Thymus (tissue), 14 donors: Measurements from ENCODE around the gene EPHB2. TPM values are rescaled to one million over a fixed set of nuclear protein-coding genes. Genes with fewer than 3 reads are reported as not detected.
A peak's percentile ranks its signal among the peaks of the same experiment; 100 is the strongest.
"Not testable (repeated sequence)": the region's sequence is repeated elsewhere in the genome, so short reads cannot be mapped to it uniquely, and the experiment has no call there.

Experiments
- DNase-seq, 9 donors: peaks; one replicate each; pipeline ENCODE4 v3.0.0-alpha.2; 2013; ENCODE audit warnings: low spot score in 9 of 9, low read depth in 6 of 9, missing footprints in 1 of 9
- H3K27ac ChIP-seq, 2 donors: one replicate each; pipeline ENCODE4 v1.5.1; 2013; ENCODE audit warnings: control low read depth in 1 of 2, low read depth in 1 of 2, low read length in 1 of 2, mild to moderate bottlenecking in 1 of 2, moderate library complexity in 1 of 2
- H3K27me3 ChIP-seq, 2 donors: one replicate each; pipeline ENCODE4 v1.5.1; 2013; ENCODE audit warnings: low read length in 1 of 2; ENCODE audit not compliant: control insufficient read depth in 2 of 2, insufficient read depth in 1 of 2
- H3K36me3 ChIP-seq, 2 donors: one replicate each; pipeline ENCODE4 v1.5.1; 2013; ENCODE audit warnings: low read length in 1 of 2, mild to moderate bottlenecking in 1 of 2, moderate library complexity in 1 of 2; ENCODE audit not compliant: control insufficient read depth in 2 of 2, insufficient read depth in 2 of 2
- H3K4me1 ChIP-seq, 2 donors: one replicate each; pipeline ENCODE4 v1.5.1; 2013; ENCODE audit warnings: low read length in 2 of 2; ENCODE audit not compliant: control insufficient read depth in 2 of 2, insufficient read depth in 2 of 2
- H3K4me3 ChIP-seq, 2 donors: one replicate each; pipeline ENCODE4 v1.5.1; 2013; ENCODE audit warnings: low read length in 2 of 2, control low read depth in 1 of 2, mild to moderate bottlenecking in 1 of 2
- H3K9me3 ChIP-seq, 2 donors: one replicate each; pipeline ENCODE4 v1.5.1; 2013; ENCODE audit warnings: low read length in 1 of 2, mild to moderate bottlenecking in 1 of 2; ENCODE audit not compliant: control insufficient read depth in 2 of 2, insufficient read depth in 1 of 2
- WGBS: extraction: QIAGEN DNeasy Blood & Tissue Kit; methylation state at CpG from one replicate; pipeline ENCODE4 v1.1.7; 2013; 5-methylcytosine and 5-hydroxymethylcytosine counted together
- long read RNA-seq, 10 donors: transcript quantifications; one replicate each; lab custom pipeline, GENCODE V29; 2026
- polyA plus RNA-seq: library from polyadenylated mRNA; stranded (reverse); fragments of 200-250 nt; gene quantifications from one replicate; pipeline ENCODE4 v1.2.3, GENCODE V29; 2013
- total RNA-seq: library from RNA; stranded (reverse); fragments of 120-200 nt; gene quantifications from one replicate; pipeline ENCODE4 v1.2.4, GENCODE V29; 2013
- donor health status: healthy.

EPHB2 gene
- total RNA-seq (2.6 TPM), polyA plus RNA-seq (1.6 TPM)
- long read RNA-seq, donor 1, result 0 reads
- long read RNA-seq, donor 2, partial matches to known transcripts, result 0 of 1 reads
- long read RNA-seq, donor 2, other reads (novel, unspliced or antisense), result 0 of 1 reads
- long read RNA-seq, donor 3, result 0 reads
- long read RNA-seq, donor 4, partial matches to known transcripts, result 0 of 1 reads
- long read RNA-seq, donor 4, other reads (novel, unspliced or antisense), result 0 of 1 reads
- long read RNA-seq, donor 5, result 0 reads
- long read RNA-seq, donor 6, partial matches to known transcripts, result 0 of 1 reads
- long read RNA-seq, donor 6, other reads (novel, unspliced or antisense), result 0 of 1 reads
- long read RNA-seq, donor 7, partial matches to known transcripts, result 0 of 1 reads
- long read RNA-seq, donor 7, other reads (novel, unspliced or antisense), result 0 of 1 reads
- long read RNA-seq, donor 8, result 0 reads
- long read RNA-seq, donor 9, result 0 reads
- long read RNA-seq, donor 10, partial matches to known transcripts, result 0 of 1 reads
- long read RNA-seq, donor 10, other reads (novel, unspliced or antisense), result 0 of 1 reads

DNA sequence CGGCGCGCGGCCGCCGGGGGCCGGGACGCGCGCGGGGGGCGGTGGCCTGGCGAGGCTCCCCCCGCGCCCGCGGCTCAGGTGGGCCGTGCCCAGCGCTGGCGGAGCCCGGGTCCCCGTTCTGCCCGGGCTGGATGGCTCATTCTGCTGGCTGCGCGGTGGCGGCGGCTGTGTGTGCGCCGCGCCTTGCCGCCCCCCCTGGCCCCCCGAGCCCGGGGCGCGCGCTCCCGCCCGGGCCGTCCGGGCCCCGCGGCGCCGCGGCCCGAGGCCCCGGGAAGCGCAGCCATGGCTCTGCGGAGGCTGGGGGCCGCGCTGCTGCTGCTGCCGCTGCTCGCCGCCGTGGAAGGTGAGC lies at the start of gene EPHB2:
TSS of gene EPHB2 (plus strand) at position 139 of the 349 bp plus-strand sequence. CDS start at position 283, 144 bp downstream.
- DNase-seq, result no peak

DNA sequence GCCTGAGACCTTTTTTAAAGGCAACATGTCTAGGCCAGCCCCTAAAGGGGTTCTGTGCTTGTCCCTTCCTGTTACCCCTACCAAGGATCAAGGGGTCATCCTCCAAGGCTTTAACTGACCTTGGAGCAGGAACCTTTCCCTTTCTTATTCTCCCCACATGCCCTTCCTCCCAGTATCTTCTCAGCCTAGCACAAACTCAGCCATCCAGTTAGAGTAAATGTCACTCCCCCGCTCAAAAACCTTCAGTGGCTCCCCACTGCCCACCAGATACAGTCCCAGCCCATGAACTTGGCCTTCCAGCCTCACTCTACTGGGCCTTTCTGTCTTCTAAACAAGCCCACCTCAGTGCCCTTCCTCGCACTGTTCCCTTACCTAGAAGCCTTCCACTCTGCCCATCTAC lies 48.8 kb upstream of the EPHB2 start:
- Histone ChIP-seq H3K27ac (no peak overlapping the region), H3K27me3 (no peaks in the 10 kb centered on the region), H3K9me3 (no peaks in the 10 kb centered on the region), H3K4me3 (no peak overlapping the region), H3K4me1 (no peaks in the 10 kb centered on the region), H3K36me3 (no peaks in the 10 kb centered on the region)
- DNase-seq, result no peak
- WGBS, result 94% methylated on average over 2 of the region's 2 CpGs

More for the DNA sequence above, at the start of gene EPHB2:
- H3K27ac ChIP-seq, result no peak within 1 kb of the TSS
- under 1% methylated on average over 55 of the region's 55 CpGs for WGBS
- peak within 1 kb of the TSS in 1 of 2 donors; percentile 47 for H3K4me3 ChIP-seq
- no peaks in the 10 kb centered on the region for H3K36me3 ChIP-seq
- H3K9me3 ChIP-seq, result no peaks in the 10 kb centered on the region
- H3K27me3 ChIP-seq, result peaks cover 46 to 66% of the 10 kb centered on the region in 2 donors
- no peaks in the 10 kb centered on the region for H3K4me1 ChIP-seq

DNA sequence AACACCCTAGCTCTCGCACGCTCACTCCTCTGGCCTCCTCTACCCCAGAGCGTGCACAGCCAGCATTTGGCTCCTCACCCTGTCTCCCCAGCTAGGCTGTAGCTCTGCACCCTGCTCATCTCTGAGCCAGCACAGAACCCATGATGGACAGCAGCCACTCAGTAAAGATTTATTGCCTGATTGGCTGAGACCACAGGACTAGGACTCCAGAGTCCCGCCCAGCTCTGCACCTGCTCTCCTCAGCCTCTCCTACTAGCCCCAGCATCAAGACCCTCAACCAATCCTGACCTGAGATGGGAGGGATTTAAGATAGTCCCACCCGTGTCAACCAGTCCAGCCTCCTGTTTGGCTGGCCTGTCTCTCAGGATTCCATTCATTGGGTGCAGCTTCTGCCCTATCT lies 48.3 kb upstream of the EPHB2 start:
- Histone ChIP-seq H3K4me3 (no peak overlapping the region), H3K27ac (no peak overlapping the region), H3K27me3 (no peaks in the 10 kb centered on the region), H3K36me3 (no peaks in the 10 kb centered on the region), H3K4me1 (no peaks in the 10 kb centered on the region), H3K9me3 (no peaks in the 10 kb centered on the region)
- WGBS, result 80% methylated on average over 5 of the region's 5 CpGs
- DNase-seq, result peak in 1 of 9 donors; percentile 15

DNA sequence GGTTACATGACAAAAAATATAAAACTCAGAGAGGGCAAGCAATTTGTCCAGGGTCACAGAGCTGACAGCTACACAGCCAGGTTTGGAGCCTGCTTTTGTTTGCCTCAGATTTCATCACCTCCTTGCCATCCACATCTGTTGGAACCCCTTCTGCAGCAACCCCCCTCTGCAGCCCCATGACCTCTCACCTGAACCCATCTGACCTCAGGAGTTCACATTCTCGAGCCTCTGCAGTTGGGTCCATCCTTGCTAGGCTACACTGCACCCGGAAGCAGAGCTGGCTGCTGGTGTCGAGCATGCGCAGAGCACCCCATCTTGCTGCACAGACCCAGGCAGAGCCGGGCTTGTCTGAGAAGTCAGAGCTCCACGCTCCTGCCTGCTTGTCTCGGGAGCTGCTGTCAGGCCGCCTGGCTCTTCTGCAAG lies 47.6 kb upstream of the EPHB2 start:
- WGBS, result 91% methylated on average over 8 of the region's 8 CpGs
- no peaks in the 10 kb centered on the region for H3K9me3 ChIP-seq
- H3K27me3 ChIP-seq, result no peaks in the 10 kb centered on the region
- H3K4me3 ChIP-seq, result no peak overlapping the region
- H3K36me3 ChIP-seq, result no peaks in the 10 kb centered on the region
- H3K4me1 ChIP-seq, result no peaks in the 10 kb centered on the region
- H3K27ac ChIP-seq, result no peak overlapping the region
- no peak for DNase-seq

DNA sequence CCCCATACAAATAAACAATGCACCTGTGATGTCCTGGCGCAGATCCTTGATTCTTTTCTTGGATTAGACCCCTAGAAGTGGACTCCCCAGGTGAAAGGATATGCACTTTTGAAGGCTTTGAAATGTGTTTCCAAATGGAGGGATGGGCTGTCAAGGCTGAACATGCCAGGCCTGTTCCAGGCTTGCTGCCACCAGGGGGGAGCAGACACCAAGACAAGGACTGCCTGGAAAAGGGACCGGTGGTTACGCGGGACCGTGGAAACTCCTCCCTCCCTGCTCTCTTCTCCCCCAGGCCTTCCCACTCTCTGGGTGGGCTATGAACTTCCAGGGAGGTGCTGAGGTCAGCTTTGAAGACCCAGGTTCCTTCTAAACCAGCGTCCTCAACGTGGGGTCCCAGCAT lies 44.9 kb upstream of the EPHB2 start:
- Histone ChIP-seq H3K36me3 (no peaks in the 10 kb centered on the region), H3K27ac (no peak overlapping the region), H3K27me3 (peaks cover 0 to 3% of the 10 kb centered on the region in 2 donors), H3K4me1 (no peaks in the 10 kb centered on the region), H3K4me3 (no peak overlapping the region), H3K9me3 (no peaks in the 10 kb centered on the region)
- DNase-seq, result no peak
- WGBS, result 76% methylated on average over 7 of the region's 7 CpGs

DNA sequence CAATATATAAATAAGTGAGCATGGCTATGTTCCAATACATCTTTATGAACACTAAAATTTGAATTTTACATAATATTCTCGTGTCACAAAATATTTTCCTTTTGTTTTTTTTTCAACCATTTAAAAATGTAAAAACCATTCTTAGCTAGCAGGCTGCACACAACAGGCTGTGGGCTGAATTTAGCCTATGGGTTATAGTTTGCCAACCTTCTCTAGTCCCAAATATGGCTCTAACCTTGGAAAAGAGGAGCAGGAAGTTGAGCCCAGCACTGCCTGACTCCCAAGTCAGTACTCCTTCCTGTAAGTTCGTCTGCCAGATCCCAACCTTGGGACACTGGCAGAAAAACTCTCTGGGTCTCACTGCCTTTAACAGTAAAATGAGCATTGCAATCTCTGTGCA lies 44.2 kb upstream of the EPHB2 start:
- 81% methylated on average over 2 of the region's 2 CpGs for WGBS
- no peaks in the 10 kb centered on the region for H3K4me1 ChIP-seq
- no peaks in the 10 kb centered on the region for H3K36me3 ChIP-seq
- no peaks in the 10 kb centered on the region for H3K9me3 ChIP-seq
- H3K27me3 ChIP-seq, result peaks cover 0 to 6% of the 10 kb centered on the region in 2 donors
- no peak for DNase-seq
- no peak overlapping the region for H3K4me3 ChIP-seq
- no peak overlapping the region for H3K27ac ChIP-seq

DNA sequence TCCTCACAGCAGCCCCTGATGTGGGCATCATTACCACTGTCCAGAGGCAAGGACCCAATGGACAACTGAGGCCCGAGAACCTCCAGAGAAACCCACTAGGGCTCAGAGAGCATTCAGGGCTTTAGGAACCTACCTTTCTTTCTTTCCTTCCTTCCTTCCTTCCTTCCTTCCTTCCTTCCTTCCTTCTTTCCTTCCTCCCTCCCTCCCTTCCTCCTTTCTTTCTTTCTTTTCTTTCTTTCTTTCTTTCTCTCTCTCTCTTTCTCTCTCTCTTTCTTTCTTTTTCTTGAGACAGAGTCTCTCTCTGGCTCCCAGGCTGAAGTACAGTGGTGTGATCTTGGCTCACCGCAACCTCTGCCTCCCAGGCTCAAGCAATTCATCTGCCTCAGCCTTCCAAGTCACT lies 41.8 kb upstream of the EPHB2 start:
- H3K36me3 ChIP-seq, H3K4me3 ChIP-seq, H3K9me3 ChIP-seq, DNase-seq, H3K4me1 ChIP-seq, H3K27ac ChIP-seq: not testable (repeated sequence)
- 88% methylated on average over 2 of the region's 2 CpGs for WGBS
- peaks cover 0 to 20% of the 10 kb centered on the region in 2 donors for H3K27me3 ChIP-seq

DNA sequence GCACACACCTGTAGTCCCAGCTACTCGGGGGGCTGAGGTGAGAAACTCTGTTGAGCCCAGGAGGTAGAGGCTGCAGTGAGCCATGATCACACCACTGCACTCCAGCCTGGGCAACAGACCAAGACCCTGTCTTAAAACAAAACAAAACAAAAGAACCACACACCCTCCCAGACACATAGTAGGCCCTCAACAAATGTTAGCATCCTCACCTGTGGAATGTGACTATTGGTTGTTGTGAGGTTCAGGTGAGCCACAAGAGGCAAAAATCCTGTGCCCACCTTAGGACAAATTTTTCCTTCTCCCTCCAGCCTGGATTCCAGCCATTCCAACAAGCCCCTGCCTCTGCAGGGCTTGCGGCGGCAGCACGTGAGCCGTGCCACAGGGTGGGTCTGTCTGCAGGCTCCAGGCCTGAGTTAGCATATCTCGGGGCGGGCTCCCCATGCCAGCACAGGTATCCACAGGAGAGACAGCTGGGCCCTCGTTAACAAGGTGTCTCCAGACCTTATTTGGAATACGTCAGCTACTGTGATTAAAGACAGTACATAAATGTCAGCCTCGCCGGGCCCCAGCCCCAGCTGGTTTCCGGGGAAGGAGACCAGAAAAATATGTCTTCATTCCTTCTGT lies 40.2 kb upstream of the EPHB2 start:
- Histone ChIP-seq H3K36me3 (no peaks in the 10 kb centered on the region), H3K4me1 (no peaks in the 10 kb centered on the region), H3K9me3 (no peaks in the 10 kb centered on the region), H3K27ac (no peak overlapping the region), H3K27me3 (peaks cover 2 to 23% of the 10 kb centered on the region in 2 donors), H3K4me3 (no peak overlapping the region)
- DNase-seq, result no peak
- WGBS, result 68% methylated on average over 12 of the region's 12 CpGs

DNA sequence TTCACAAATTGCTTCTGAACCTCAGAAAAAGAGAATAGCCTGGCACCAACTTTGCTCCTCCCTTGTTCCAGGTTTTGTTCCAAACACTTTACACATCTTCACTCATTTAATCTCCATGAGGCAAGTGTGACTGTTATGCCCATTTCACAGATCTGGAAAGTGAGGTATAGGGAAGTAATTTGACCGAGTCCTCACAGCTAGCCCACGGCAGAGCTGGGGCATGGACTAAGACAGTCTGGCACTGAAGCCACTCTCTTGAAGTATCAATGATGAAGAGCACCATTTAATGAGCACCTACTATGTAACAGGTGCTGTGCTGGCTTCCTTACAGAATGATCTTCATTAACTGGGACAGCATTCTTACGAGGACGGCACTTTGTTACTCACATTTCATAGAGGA lies 38.6 kb upstream of the EPHB2 start:
- DNase-seq, result no peak
- Histone ChIP-seq H3K4me1 (no peaks in the 10 kb centered on the region), H3K9me3 (no peaks in the 10 kb centered on the region), H3K36me3 (no peaks in the 10 kb centered on the region), H3K4me3 (no peak overlapping the region), H3K27ac (no peak overlapping the region), H3K27me3 (peaks cover 2 to 23% of the 10 kb centered on the region in 2 donors)
- WGBS, result 93% methylated on average over 4 of the region's 4 CpGs
